ENCODE measurements around the gene ACSM4. TPM values are rescaled to one million over a fixed set of nuclear protein-coding genes. Genes with fewer than 3 reads are reported as not detected.

ACSM4 gene
- total RNA-seq, 1 experiment from 2014 or later: not detected

DNA sequence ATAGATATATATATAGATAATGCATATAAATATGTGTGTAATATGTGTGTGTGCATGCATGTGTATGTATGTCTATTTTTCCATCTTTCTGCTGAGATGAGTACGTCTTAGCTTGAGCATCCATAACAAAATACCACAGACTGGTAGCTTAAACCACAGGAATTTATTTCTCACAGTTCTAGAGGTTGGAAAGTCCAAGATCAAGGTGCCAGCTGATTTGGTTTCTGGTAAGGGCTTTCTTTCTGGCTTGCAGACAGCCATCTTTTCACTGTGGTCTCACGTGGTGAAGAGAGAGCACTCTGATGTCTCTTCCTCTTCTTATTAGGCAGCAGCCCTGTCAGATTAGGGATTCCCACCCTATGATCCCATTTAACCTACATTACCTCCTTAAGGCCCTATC is 47.3 kb downstream of the ACSM4 start (continued):
- TF ChIP-seq AR (CRISPR knock-in tag; IDR thresholded peaks at IDR 0.05): no peak

DNA sequence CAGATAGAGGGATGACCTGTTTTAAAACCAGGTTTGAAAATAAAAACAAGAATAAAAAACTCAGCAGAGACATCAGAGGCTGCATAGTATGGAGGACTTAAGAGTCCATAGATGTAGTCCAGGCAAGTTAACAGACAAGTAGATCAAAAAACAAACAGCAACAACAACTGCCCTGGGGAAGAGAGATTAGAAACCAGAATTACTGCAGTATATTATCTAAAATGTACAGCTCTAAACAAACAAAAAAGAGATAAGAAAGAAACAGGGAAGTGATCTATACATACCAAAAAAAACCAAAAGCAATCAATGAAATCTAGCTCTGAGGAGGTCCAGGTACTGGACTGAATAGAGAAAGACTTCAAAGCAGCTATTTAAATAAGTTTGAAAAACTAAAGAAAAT is 48.8 kb downstream of the ACSM4 start:
- no peak for ATAC-seq
- H3K9me3 Mint-ChIP-seq: no peaks in the 10 kb centered on the region; the same call in 1 of the 2 replicates

DNA sequence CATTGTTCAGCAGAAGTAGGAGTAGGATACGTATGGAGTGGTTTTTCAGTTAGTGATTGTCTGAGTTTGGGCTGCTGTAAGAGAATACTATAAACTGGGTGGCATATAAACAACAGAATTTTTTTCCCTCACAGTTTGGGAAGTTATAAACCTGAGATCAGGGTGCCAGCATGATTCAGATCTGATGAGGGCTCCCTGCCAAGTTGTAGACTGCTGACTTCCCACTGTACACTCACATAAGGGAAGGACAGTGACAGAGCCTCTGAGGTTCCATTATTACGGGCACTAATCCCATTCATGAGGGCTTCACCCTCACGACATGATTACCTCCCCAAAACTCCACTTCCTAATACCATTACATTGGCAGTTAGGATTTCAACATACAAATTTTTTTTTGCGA is 50.7 kb downstream of the ACSM4 start:
- Mint-ChIP-seq H3K27ac (no peak overlapping the region), H3K27me3 (ENCODE audit: low read depth) (no peaks in the 10 kb centered on the region), H3K9me3 (no peaks in the 10 kb centered on the region), H3K36me3 (no peaks in the 10 kb centered on the region), H3K4me1 (no peaks in the 10 kb centered on the region), H3K4me3 (no peak overlapping the region)
- DNase-seq (ENCODE audit: low spot score) (no peak), ATAC-seq (no peak)
- ChIA-PET CTCF (no interaction called here), POLR2A (no interaction called here)
- TF ChIP-seq ZNF423 (CRISPR knock-in tag; IDR thresholded peaks at IDR 0.05) (no peak), ETV6 (CRISPR knock-in tag; IDR thresholded peaks at IDR 0.05) (no peak), E2F4 (CRISPR knock-in tag; IDR thresholded peaks at IDR 0.05; ENCODE audit: borderline replicate concordance, low read depth) (no peak), ZNF512 (CRISPR knock-in tag; IDR thresholded peaks at IDR 0.05; ENCODE audit: borderline replicate concordance) (no peak), FOXK1 (CRISPR knock-in tag; IDR thresholded peaks at IDR 0.05) (no peak), GTF2I (CRISPR knock-in tag; conservative IDR thresholded peaks at IDR 0.05) (no peak), FOXP1 (CRISPR knock-in tag; IDR thresholded peaks at IDR 0.05; ENCODE audit: borderline replicate concordance) (no peak), ZNF396 (CRISPR knock-in tag; IDR thresholded peaks at IDR 0.05; ENCODE audit: borderline replicate concordance) (no peak), PRDM15 (CRISPR knock-in tag; IDR thresholded peaks at IDR 0.05) (no peak)
- TF ChIP-seq, protein P1, sequence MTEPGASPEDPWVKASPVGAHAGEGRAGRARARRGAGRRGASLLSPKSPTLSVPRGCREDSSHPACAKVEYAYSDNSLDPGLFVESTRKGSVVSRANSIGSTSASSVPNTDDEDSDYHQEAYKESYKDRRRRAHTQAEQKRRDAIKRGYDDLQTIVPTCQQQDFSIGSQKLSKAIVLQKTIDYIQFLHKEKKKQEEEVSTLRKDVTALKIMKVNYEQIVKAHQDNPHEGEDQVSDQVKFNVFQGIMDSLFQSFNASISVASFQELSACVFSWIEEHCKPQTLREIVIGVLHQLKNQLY (CRISPR knock-in tag; IDR thresholded peaks at IDR 0.05): no peak
- TF ChIP-seq, protein P2, sequence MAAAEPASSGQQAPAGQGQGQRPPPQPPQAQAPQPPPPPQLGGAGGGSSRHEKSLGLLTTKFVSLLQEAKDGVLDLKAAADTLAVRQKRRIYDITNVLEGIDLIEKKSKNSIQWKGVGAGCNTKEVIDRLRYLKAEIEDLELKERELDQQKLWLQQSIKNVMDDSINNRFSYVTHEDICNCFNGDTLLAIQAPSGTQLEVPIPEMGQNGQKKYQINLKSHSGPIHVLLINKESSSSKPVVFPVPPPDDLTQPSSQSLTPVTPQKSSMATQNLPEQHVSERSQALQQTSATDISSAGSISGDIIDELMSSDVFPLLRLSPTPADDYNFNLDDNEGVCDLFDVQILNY (CRISPR knock-in tag; IDR thresholded peaks at IDR 0.05): no peak

More for the DNA sequence above, 48.8 kb downstream of the ACSM4 start:
- TF ChIP-seq, protein P3, sequence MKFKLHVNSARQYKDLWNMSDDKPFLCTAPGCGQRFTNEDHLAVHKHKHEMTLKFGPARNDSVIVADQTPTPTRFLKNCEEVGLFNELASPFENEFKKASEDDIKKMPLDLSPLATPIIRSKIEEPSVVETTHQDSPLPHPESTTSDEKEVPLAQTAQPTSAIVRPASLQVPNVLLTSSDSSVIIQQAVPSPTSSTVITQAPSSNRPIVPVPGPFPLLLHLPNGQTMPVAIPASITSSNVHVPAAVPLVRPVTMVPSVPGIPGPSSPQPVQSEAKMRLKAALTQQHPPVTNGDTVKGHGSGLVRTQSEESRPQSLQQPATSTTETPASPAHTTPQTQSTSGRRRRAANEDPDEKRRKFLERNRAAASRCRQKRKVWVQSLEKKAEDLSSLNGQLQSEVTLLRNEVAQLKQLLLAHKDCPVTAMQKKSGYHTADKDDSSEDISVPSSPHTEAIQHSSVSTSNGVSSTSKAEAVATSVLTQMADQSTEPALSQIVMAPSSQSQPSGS (CRISPR knock-in tag; IDR thresholded peaks at IDR 0.05; ENCODE audit: borderline replicate concordance, low read depth): no peak
- TF ChIP-seq CREM (CRISPR knock-in tag; IDR thresholded peaks at IDR 0.05) (no peak), NR1H2 (CRISPR knock-in tag; IDR thresholded peaks at IDR 0.05) (no peak), CBFB (CRISPR knock-in tag; IDR thresholded peaks at IDR 0.05; ENCODE audit: low read depth) (no peak), MXD4 (CRISPR knock-in tag; IDR thresholded peaks at IDR 0.05; ENCODE audit: borderline replicate concordance) (no peak), CTCF (IDR thresholded peaks at IDR 0.05) (no peak)
- ChIA-PET CTCF (no interaction called here), POLR2A (no interaction called here)
- Mint-ChIP-seq H3K27ac (no peak overlapping the region), H3K27me3 (ENCODE audit: low read depth) (no peaks in the 10 kb centered on the region), H3K36me3 (no peaks in the 10 kb centered on the region), H3K4me3 (no peak overlapping the region), H3K4me1 (no peaks in the 10 kb centered on the region)
- no peak for DNase-seq (ENCODE audit: low spot score)

Data from WTC11 (cell line).